Measurements from ENCODE around the gene SF3B1.

The SF3B1 gene

GRCh38 chr2:197445746-197446145 lies 10.9 kb upstream of the SF3B1 start:
- no peaks in the 10 kb centered on the region for H3F3A ChIP-seq (ENCODE audit: low read depth)
- no peaks in the 10 kb centered on the region for H3K79me2 ChIP-seq (ENCODE audit: insufficient read depth, low read length)
- no peaks in the 10 kb centered on the region for H3K4me1 ChIP-seq (ENCODE audit: insufficient read depth, low read length, poor library complexity, severe bottlenecking)
- H3K36me3 ChIP-seq (ENCODE audit: insufficient read depth, low read length) = no peaks in the 10 kb centered on the region
- H3K9ac ChIP-seq (ENCODE audit: low read depth, low read length, poor library complexity, severe bottlenecking) = no peak overlapping the region
- H4K20me1 ChIP-seq (ENCODE audit: insufficient read depth, low read length, poor library complexity, severe bottlenecking) = no peaks in the 10 kb centered on the region
- no peaks in the 10 kb centered on the region for H3K27me3 ChIP-seq (ENCODE audit: insufficient read depth, low read length, poor library complexity, severe bottlenecking)
- no peak overlapping the region for H3K4me2 ChIP-seq (ENCODE audit: low read depth, low read length, poor library complexity, severe bottlenecking)
- TF ChIP-seq CTCF (conservative IDR thresholded peaks at IDR 0.05; ENCODE audit: low read length) (no peak), EZH2phosphoT487 (IDR thresholded peaks at IDR 0.05; ENCODE audit: borderline replicate concordance) (no peak)
- H3K4me3 ChIP-seq (ENCODE audit: low read length, poor library complexity, severe bottlenecking) = no peak overlapping the region
- no peaks in the 10 kb centered on the region for H3K9me3 ChIP-seq (ENCODE audit: insufficient read depth, low read depth, low read length)
- no peak overlapping the region for H2AFZ ChIP-seq (ENCODE audit: low read length)
- no peaks in the 10 kb centered on the region for H3K9me2 ChIP-seq (replicated peaks; ENCODE audit: low read depth, low read length)

GRCh38 chr2:197442857-197443256 lies 8.0 kb upstream of the SF3B1 start:
- Histone ChIP-seq H3K79me2 (ENCODE audit: insufficient read depth, low read length) (no peaks in the 10 kb centered on the region), H3K9me3 (ENCODE audit: insufficient read depth, low read depth, low read length) (no peaks in the 10 kb centered on the region), H3K4me3 (ENCODE audit: low read length, poor library complexity, severe bottlenecking) (no peak overlapping the region), H3K4me2 (ENCODE audit: low read depth, low read length, poor library complexity, severe bottlenecking) (no peak overlapping the region), H3K27me3 (ENCODE audit: insufficient read depth, low read length, poor library complexity, severe bottlenecking) (no peaks in the 10 kb centered on the region), H3K36me3 (ENCODE audit: insufficient read depth, low read length) (no peaks in the 10 kb centered on the region), H3K9me2 (replicated peaks; ENCODE audit: low read depth, low read length) (no peaks in the 10 kb centered on the region), H2AFZ (ENCODE audit: low read length) (no peak overlapping the region), H3K4me1 (ENCODE audit: insufficient read depth, low read length, poor library complexity, severe bottlenecking) (no peaks in the 10 kb centered on the region), H3F3A (ENCODE audit: low read depth) (no peaks in the 10 kb centered on the region), H4K20me1 (ENCODE audit: insufficient read depth, low read length, poor library complexity, severe bottlenecking) (no peaks in the 10 kb centered on the region), H3K9ac (ENCODE audit: low read depth, low read length, poor library complexity, severe bottlenecking) (no peak overlapping the region)
- no peak for TF ChIP-seq EZH2phosphoT487 (IDR thresholded peaks at IDR 0.05; ENCODE audit: borderline replicate concordance)
- TF ChIP-seq CTCF (conservative IDR thresholded peaks at IDR 0.05; ENCODE audit: low read length) = no peak

- Histone ChIP-seq H3K4me3 (ENCODE audit: low read length, poor library complexity, severe bottlenecking) (no peak overlapping the region), H4K20me1 (ENCODE audit: insufficient read depth, low read length, poor library complexity, severe bottlenecking) (peaks cover 23% of the 10 kb centered on the region), H3K79me2 (ENCODE audit: insufficient read depth, low read length) (peaks cover 38% of the 10 kb centered on the region), H3K4me1 (ENCODE audit: insufficient read depth, low read length, poor library complexity, severe bottlenecking) (peaks cover 28% of the 10 kb centered on the region), H2AFZ (ENCODE audit: low read length) (no peak overlapping the region), H3K9me3 (ENCODE audit: insufficient read depth, low read depth, low read length) (no peaks in the 10 kb centered on the region), H3K4me2 (ENCODE audit: low read depth, low read length, poor library complexity, severe bottlenecking) (no peak overlapping the region), H3F3A (ENCODE audit: low read depth) (no peaks in the 10 kb centered on the region), H3K36me3 (ENCODE audit: insufficient read depth, low read length) (no peaks in the 10 kb centered on the region), H3K9ac (ENCODE audit: low read depth, low read length, poor library complexity, severe bottlenecking) (no peak overlapping the region), H3K9me2 (replicated peaks; ENCODE audit: low read depth, low read length) (no peaks in the 10 kb centered on the region), H3K27me3 (ENCODE audit: insufficient read depth, low read length, poor library complexity, severe bottlenecking) (peaks cover 8% of the 10 kb centered on the region)
- TF ChIP-seq EZH2phosphoT487 (IDR thresholded peaks at IDR 0.05; ENCODE audit: borderline replicate concordance) (no peak), CTCF (conservative IDR thresholded peaks at IDR 0.05; ENCODE audit: low read length) (no peak)
These were observed 2.6 kb upstream of the SF3B1 start for GRCh38 chr2:197437380-197437779.
